H1 (cell line): ENCODE measurements around the gene PRR35. TPM values are rescaled to one million over a fixed set of nuclear protein-coding genes. Genes with fewer than 3 reads are reported as not detected.

Experiments
- CTCF ChIA-PET: fragments of 300-600 bp; sonication (Branson Sonifier 250); formaldehyde crosslinking; loops from one replicate; lab custom pipeline; 2021; ENCODE audit not compliant: partially characterized antibody; lab: Charles Lee
- POLR2A ChIA-PET: fragments of 300-600 bp; sonication (Branson Sonifier 250); formaldehyde crosslinking; loops from one replicate; lab custom pipeline; 2021; ENCODE audit warnings: inconsistent platforms; ENCODE audit not compliant: partially characterized antibody; lab: Charles Lee
- DNase-seq, 2 experiments: peaks; one replicate each; pipeline versions ENCODE4 v3.0.0 to v3.0.0-alpha.2; 2010 to 2022; ENCODE audit warnings: low spot score in 2 of 2, low read depth in 1 of 2, mixed read lengths in 1 of 2
- FAIRE-seq: peaks from 2 replicates; lab custom pipeline; 2011; peaks lifted over from hg19 to GRCh38; lab: Jason Lieb, UNC
- H2AFZ ChIP-seq: 2 replicates; pipeline ENCODE4 v1.8.1; 2012; ENCODE audit warnings: low read length, inconsistent platforms
- H2AK5ac ChIP-seq: 2 replicates; pipeline ENCODE4 v1.6.1; 2013; ENCODE audit warnings: low read depth, low read length
- H2BK120ac ChIP-seq: replicated peaks from 2 replicates; pipeline ENCODE3; 2013; ENCODE audit warnings: low read depth, low read length, inconsistent platforms
- H2BK12ac ChIP-seq: 2 replicates; pipeline ENCODE4 v1.6.1; 2013; ENCODE audit warnings: low read depth, low read length
- H2BK15ac ChIP-seq: 2 replicates; pipeline ENCODE4 v1.6.1; 2013; ENCODE audit warnings: low read length
- H2BK20ac ChIP-seq: 2 replicates; pipeline ENCODE4 v1.6.1; 2013; ENCODE audit warnings: low read length
- H2BK5ac ChIP-seq: 2 replicates; pipeline ENCODE4 v1.6.1; 2013; ENCODE audit warnings: low read depth, low read length
- H3K14ac ChIP-seq: 2 replicates; pipeline ENCODE4 v1.6.1; 2013; ENCODE audit warnings: inconsistent platforms; ENCODE audit not compliant: insufficient read length
- H3K18ac ChIP-seq: 2 replicates; pipeline ENCODE4 v1.6.1; 2013; ENCODE audit warnings: low read length; ENCODE audit errors: extremely low read depth
- H3K23ac ChIP-seq: 2 replicates; pipeline ENCODE4 v1.6.1; 2013; ENCODE audit warnings: inconsistent platforms; ENCODE audit not compliant: insufficient read length
- H3K23me2 ChIP-seq: 2 replicates; pipeline ENCODE4 v1.6.1; 2013; ENCODE audit warnings: low read depth, low read length
- H3K27ac ChIP-seq: 2 replicates; pipeline ENCODE4 v1.6.1; 2011; ENCODE audit warnings: low read depth, low read length, inconsistent platforms
- H3K27me3 ChIP-seq, 4 experiments: replicated peaks in 1 of 4; 1 replicate in 1 of 4; 2 replicates in 3 of 4; pipeline versions ENCODE4 v1.6.1 to v1.8.1; 2011 to 2013; ENCODE audit warnings: low read length in 3 of 4, mild to moderate bottlenecking in 3 of 4, inconsistent platforms in 2 of 4, mixed read lengths in 2 of 4, moderate library complexity in 1 of 4; ENCODE audit not compliant: control insufficient read depth in 3 of 4, insufficient read depth in 3 of 4; ENCODE audit errors: extremely low read depth in 1 of 4
- H3K36me3 ChIP-seq, 4 experiments: 2 replicates each; pipeline versions ENCODE4 v1.6.1 to v1.8.1; 2011 to 2013; ENCODE audit warnings: mild to moderate bottlenecking in 4 of 4, low read length in 3 of 4, moderate library complexity in 2 of 4, control low read depth in 1 of 4, inconsistent platforms in 1 of 4; ENCODE audit not compliant: insufficient read depth in 4 of 4, control insufficient read depth in 2 of 4
- H3K4ac ChIP-seq: replicated peaks from 2 replicates; pipeline ENCODE3; 2013; ENCODE audit warnings: low read length, low read depth, mixed read lengths, inconsistent platforms; ENCODE audit not compliant: insufficient read length
- H3K4me1 ChIP-seq, 4 experiments: replicated peaks in 1 of 4; 1 replicate in 1 of 4; 2 replicates in 3 of 4; pipeline versions ENCODE4 v1.6.1 to v1.8.1; 2011 to 2013; ENCODE audit warnings: low read length in 3 of 4, inconsistent platforms in 2 of 4, mixed read lengths in 1 of 4; ENCODE audit not compliant: insufficient read depth in 4 of 4, control insufficient read depth in 3 of 4
- H3K4me2 ChIP-seq, 2 experiments: 2 replicates each; pipeline versions ENCODE4 v1.6.1 to v1.8.1; 2011 to 2013; ENCODE audit warnings: low read depth in 2 of 2, low read length in 2 of 2, control low read depth in 1 of 2, inconsistent platforms in 1 of 2, mild to moderate bottlenecking in 1 of 2; ENCODE audit not compliant: insufficient read depth in 1 of 2
- H3K4me3 ChIP-seq, 4 experiments: fragments of 200-600, 300-600 bp in 1 of 4; sonication (generic), shearing (Covaris generic), sonication (Bioruptor Twin) in 1 of 4; 2 replicates each; pipeline versions ENCODE4 v1.5.1 to v1.8.1; 2011 to 2016; ENCODE audit warnings: low read length in 4 of 4, low read depth in 3 of 4, control low read depth in 2 of 4, inconsistent platforms in 2 of 4, mild to moderate bottlenecking in 2 of 4, mixed read lengths in 1 of 4, moderate library complexity in 1 of 4; ENCODE audit not compliant: insufficient read depth in 2 of 4; ENCODE audit errors: extremely low read depth in 1 of 4
- H3K56ac ChIP-seq: replicated peaks from 2 replicates; pipeline ENCODE3; 2013; ENCODE audit warnings: low read depth, mild to moderate bottlenecking, mixed read lengths, low read length, inconsistent platforms; ENCODE audit not compliant: insufficient read length
- H3K79me1 ChIP-seq: 2 replicates; pipeline ENCODE4 v1.6.1; 2013; ENCODE audit warnings: low read depth, low read length, control low read depth
- H3K79me2 ChIP-seq, 2 experiments: 2 replicates each; pipeline versions ENCODE4 v1.6.1 to v1.8.1; 2012 to 2013; ENCODE audit warnings: low read length in 2 of 2, mild to moderate bottlenecking in 2 of 2, inconsistent platforms in 1 of 2; ENCODE audit not compliant: insufficient read depth in 2 of 2, control insufficient read depth in 1 of 2
- H3K9ac ChIP-seq, 4 experiments: replicated peaks in 1 of 4; 1 replicate in 1 of 4; 2 replicates in 3 of 4; pipeline versions ENCODE4 v1.6.1 to v1.8.1; 2011 to 2013; ENCODE audit warnings: low read depth in 3 of 4, low read length in 3 of 4, control low read depth in 2 of 4, mild to moderate bottlenecking in 2 of 4, moderate library complexity in 2 of 4, inconsistent platforms in 1 of 4; ENCODE audit errors: extremely low read depth in 1 of 4
- H3K9me3 ChIP-seq, 2 experiments: 2 replicates each; pipeline versions ENCODE4 v1.6.1 to v1.8.1; 2012 to 2013; ENCODE audit warnings: mild to moderate bottlenecking in 2 of 2, moderate library complexity in 2 of 2, control low read depth in 1 of 2, inconsistent platforms in 1 of 2, low read depth in 1 of 2, low read length in 1 of 2, mixed read lengths in 1 of 2; ENCODE audit not compliant: insufficient read depth in 2 of 2
- H4K20me1 ChIP-seq, 2 experiments: replicated peaks in 1 of 2; 2 replicates each; pipeline versions ENCODE3 to v1.8.1; 2011 to 2013; ENCODE audit warnings: inconsistent platforms in 2 of 2, low read length in 2 of 2, mild to moderate bottlenecking in 1 of 2; ENCODE audit not compliant: insufficient read depth in 2 of 2, control insufficient read depth in 1 of 2
- H4K5ac ChIP-seq: 2 replicates; pipeline ENCODE4 v1.6.1; 2013; ENCODE audit warnings: low read length, low read depth, mixed read lengths, inconsistent platforms; ENCODE audit not compliant: insufficient read length
- H4K8ac ChIP-seq: 2 replicates; pipeline ENCODE4 v1.8.0; 2013; ENCODE audit warnings: mild to moderate bottlenecking, moderate library complexity, low read length, inconsistent platforms; ENCODE audit not compliant: insufficient read depth; ENCODE audit errors: extremely low read depth
- H4K91ac ChIP-seq: replicated peaks from 2 replicates; pipeline ENCODE3; 2013; ENCODE audit warnings: low read length, mixed read lengths, inconsistent platforms; ENCODE audit not compliant: insufficient read length
- FOSL1 ChIP-seq: IDR thresholded peaks from 2 replicates; pipeline ENCODE4 v1.6.1; 2011; ENCODE audit warnings: mild to moderate bottlenecking, low read depth, low read length, moderate library complexity; ENCODE audit not compliant: insufficient read depth
- NANOG ChIP-seq: IDR thresholded peaks from 2 replicates; pipeline ENCODE4 v1.6.1; 2011; ENCODE audit warnings: low read length, low read depth, mild to moderate bottlenecking, inconsistent platforms; ENCODE audit not compliant: insufficient read depth, poor library complexity, severe bottlenecking
- POU5F1 ChIP-seq: IDR thresholded peaks from 2 replicates; pipeline ENCODE4 v1.6.1; 2011; ENCODE audit warnings: low read depth, mild to moderate bottlenecking, low read length, moderate library complexity
- SIX5 ChIP-seq: IDR thresholded peaks from 2 replicates; pipeline ENCODE4 v1.6.1; 2011; ENCODE audit warnings: mild to moderate bottlenecking, low read depth, low read length
- SRF ChIP-seq: IDR thresholded peaks from 2 replicates; pipeline ENCODE4 v1.6.1; 2011; ENCODE audit warnings: mild to moderate bottlenecking, low read depth, low read length, moderate library complexity
- TAF1 ChIP-seq: IDR thresholded peaks from 2 replicates; pipeline ENCODE4 v1.6.1; 2011; ENCODE audit warnings: mild to moderate bottlenecking, low read depth, low read length
- WGBS, 2 experiments: shearing (Covaris generic) in 1 of 2; methylation state at CpG; one replicate each; pipeline versions ENCODE4 v1.1.6 to v1.1.7; 2013 to 2015; ENCODE audit warnings: low lambda C conversion rate in 2 of 2, mixed read lengths in 2 of 2, inconsistent platforms in 1 of 2, low coverage in 1 of 2, missing lambda C conversion rate in 1 of 2; ENCODE audit not compliant: insufficient replicate concordance in 2 of 2, insufficient coverage in 1 of 2, insufficient read length in 1 of 2; ENCODE audit errors: extremely low coverage in 1 of 2, missing lambda C conversion rate in 1 of 2; 5-methylcytosine and 5-hydroxymethylcytosine counted together
- polyA plus RNA-seq, 7 experiments: library from polyadenylated mRNA; depleted of rRNA in 3 of 7; stranded (reverse) in 5 of 7; unstranded in 2 of 7; fragments of >200 nt in 5 of 7; fragments of 200-250 nt in 2 of 7; gene quantifications; 1 replicate in 5 of 7; 2 replicates in 1 of 7; 4 replicates in 1 of 7; pipeline versions ENCODE4 v1.2.1 to v1.2.3, GENCODE V29; 2011 to 2013; ENCODE audit warnings: missing spikeins in 2 of 7, mixed read lengths in 2 of 7
- total RNA-seq: library from RNA; stranded (reverse); fragmentation: NEBNext Ultra II Directional; extraction: Animal tissue kit (Norgen Biotek cat#: 25700); gene quantifications from 2 replicates; pipeline ENCODE4 v1.2.1, GENCODE V29; 2021

The PRR35 gene
- total and polyA plus RNA-seq, 2 of the 8 experiments (the other 6 are each of a cell fraction or from before 2014, with no cell fraction given): 0.38 to 0.50 TPM

DNA sequence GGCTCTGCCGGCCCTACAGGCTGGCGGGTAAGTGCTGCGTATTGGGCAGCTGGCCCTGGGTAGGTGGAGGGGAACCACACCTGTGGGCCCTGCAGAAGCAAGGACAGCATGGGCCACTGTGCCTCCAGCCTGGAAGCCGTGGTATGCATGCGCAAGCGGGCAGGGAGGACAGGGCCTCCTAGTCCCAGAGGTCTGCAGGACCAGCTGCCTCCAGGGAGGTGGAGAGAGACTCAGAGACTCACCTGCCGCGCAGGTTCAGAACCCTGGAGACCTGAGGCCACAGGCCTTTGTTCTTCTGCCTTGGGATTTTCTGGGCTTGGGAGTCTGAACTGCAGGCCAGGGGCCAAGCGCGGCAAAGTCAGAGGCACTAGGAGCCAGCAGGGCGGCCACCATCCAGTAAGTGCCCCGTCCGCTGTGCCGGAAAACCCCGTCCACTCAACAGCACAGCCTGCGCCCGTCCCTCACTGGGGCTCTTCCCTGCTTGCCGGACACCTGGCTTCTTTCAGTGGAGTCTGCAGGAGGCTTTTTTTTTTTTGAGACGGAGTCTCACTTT is 20.8 kb downstream of the PRR35 start:
- Histone ChIP-seq H3K27ac (no peak overlapping the region), H4K8ac (no peak overlapping the region), H3K18ac (no peak overlapping the region), H4K5ac (no peak overlapping the region), H3K4me3 (no peak overlapping the region), H2BK15ac (no peak overlapping the region), H3K14ac (no peak overlapping the region), H3K4me2 (no peak overlapping the region), H3K36me3 (peaks cover 0 to 2% (median 0%) of the 10 kb centered on the region in 4 experiments; a peak in 1 of 8 replicates), H2BK5ac (no peak overlapping the region), H3K4ac (peak overlapping the region; percentile 33), H3K4me1 (peaks cover 0 to 22% (median 17%) of the 10 kb centered on the region in 4 experiments; a peak in 6 of 7 replicates), H3K27me3 (peaks cover 0 to 11% (median 6%) of the 10 kb centered on the region in 4 experiments; a peak in 5 of 7 replicates), H4K91ac (no peak overlapping the region), H3K23me2 (peaks cover 2% of the 10 kb centered on the region; the same call in 1 of the 2 replicates), H3K9ac (no peak overlapping the region), H2AK5ac (peak overlapping the region; percentile 21; the same call in 1 of the 2 replicates), H3K56ac (no peak overlapping the region), H2BK12ac (no peak overlapping the region), H3K9me3 (no peaks in the 10 kb centered on the region), H2AFZ (no peak overlapping the region), H2BK20ac (no peak overlapping the region), H3K79me1 (no peaks in the 10 kb centered on the region), H4K20me1 (peaks cover 0 to 7% of the 10 kb centered on the region in 2 experiments), H3K79me2 (no peaks in the 10 kb centered on the region), H2BK120ac (no peak overlapping the region), H3K23ac (no peak overlapping the region)
- 95% methylated on average over 17 of the region's 19 CpGs; no CpG with 5 or more reads in 1 of the 2 experiments for WGBS, 2 experiments
- ChIA-PET POLR2A (interaction anchor here (1.2 to 7.9 kb wide), 6 partner anchors 8 to 211 kb away, joined by 3 to 58 read pairs (median 5); partner anchors contain the start of genes MRPL28, NHLRC4, PIGQ and WFIKKN1), CTCF (interaction anchor here (0.6 to 5.4 kb wide), 15 partner anchors 10 to 304 kb away, joined by 3 to 35 read pairs (median 6); partner anchors contain the start of genes NHLRC4 and WDR90)
- TF ChIP-seq SRF (no peak), NANOG (no peak), TAF1 (no peak), POU5F1 (no peak), FOSL1 (no peak), SIX5 (no peak)
- FAIRE-seq: no peak
- no peak for DNase-seq
